Tibial nerve (tissue), 3 donors: ENCODE data around the gene CDC25A.

Experiments
- CTCF ChIP-seq, 5 experiments: fragments of 200-600 bp in 3 of 5; fragments of 450-650 bp in 2 of 5; sonication (generic) in 3 of 5; IDR thresholded peaks; one replicate each; pipeline ENCODE4 v1.5.1; 2016 to 2019; ENCODE audit warnings: antibody characterized with exemption in 5 of 5, mild to moderate bottlenecking in 3 of 5, moderate library complexity in 2 of 5
- POLR2A ChIP-seq, 2 donors: fragments of 450-650 bp; IDR thresholded peaks; one replicate each; pipeline ENCODE4 v1.6.1; 2017; ENCODE audit warnings: antibody characterized with exemption in 2 of 2, mild to moderate bottlenecking in 2 of 2, moderate library complexity in 2 of 2

GRCh38 chr3:48215019-48215418, 26.8 kb upstream of the CDC25A start:
- no peak for TF ChIP-seq POLR2A (IDR thresholded peaks at IDR 0.05)
- no peak for TF ChIP-seq CTCF (IDR thresholded peaks at IDR 0.05)
